WERI-Rb-1 (cell line): Measurements from ENCODE around the gene CDC42BPA.
"Not testable (repeated sequence)": the region's sequence is repeated elsewhere in the genome, so short reads cannot be mapped to it uniquely, and the experiment has no call there.

Experiments used
- DNase-seq: peaks from one replicate; pipeline ENCODE4 v3.0.0-alpha.2; 2020
- H3K27ac ChIP-seq: fragments of 250-450 bp; sonication (Bioruptor Pico); 2 replicates; pipeline ENCODE4 v1.5.1; 2020; ENCODE audit warnings: mild to moderate bottlenecking, moderate library complexity
- H3K27me3 ChIP-seq: fragments of 250-450 bp; sonication (Bioruptor Pico); 2 replicates; pipeline ENCODE4 v1.5.1; 2021; ENCODE audit warnings: mild to moderate bottlenecking, low read depth, moderate library complexity; ENCODE audit not compliant: insufficient read depth, severe bottlenecking
- H3K36me3 ChIP-seq: fragments of 250-450 bp; sonication (Bioruptor Pico); 2 replicates; pipeline ENCODE4 v1.5.1; 2020; ENCODE audit warnings: mild to moderate bottlenecking, moderate library complexity
- H3K4me3 ChIP-seq: 2 replicates; pipeline ENCODE4 v1.5.1; 2011; ENCODE audit warnings: low read depth, mild to moderate bottlenecking, control low read depth, low read length
- H3K9me3 ChIP-seq: fragments of 250-450 bp; sonication (Bioruptor Pico); 2 replicates; pipeline ENCODE4 v1.5.1; 2021; ENCODE audit warnings: mild to moderate bottlenecking, moderate library complexity; ENCODE audit not compliant: severe bottlenecking
- TF ChIP-seq, protein P1 (sequence below): IDR thresholded peaks from 2 replicates; pipeline ENCODE4 v1.5.1; 2011; ENCODE audit warnings: low read depth, mild to moderate bottlenecking, control low read depth, inconsistent platforms, low read length

CDC42BPA gene

DNA sequence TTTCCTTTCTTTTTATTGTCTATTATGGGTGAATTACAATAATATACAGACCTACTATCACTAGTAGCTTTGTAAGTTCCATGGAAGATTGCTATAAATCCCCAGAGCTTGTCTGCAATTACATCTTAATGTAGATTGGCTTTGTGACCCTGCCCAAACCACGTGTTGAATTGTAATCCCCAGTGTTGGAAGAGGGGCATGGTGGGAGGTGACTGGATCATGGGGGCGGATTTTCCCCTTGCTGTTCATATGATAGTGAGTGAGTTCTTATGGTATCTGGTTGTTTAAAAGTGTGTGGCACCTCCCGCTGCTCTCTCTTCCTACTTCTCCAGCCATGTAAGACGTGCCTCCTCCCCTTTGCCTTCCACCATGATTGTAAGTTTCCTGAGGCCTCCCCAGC lies 34.9 kb upstream of the CDC42BPA start:
- H3K27ac ChIP-seq: no peak overlapping the region
- no peak overlapping the region for H3K4me3 ChIP-seq
- TF ChIP-seq, protein P1, sequence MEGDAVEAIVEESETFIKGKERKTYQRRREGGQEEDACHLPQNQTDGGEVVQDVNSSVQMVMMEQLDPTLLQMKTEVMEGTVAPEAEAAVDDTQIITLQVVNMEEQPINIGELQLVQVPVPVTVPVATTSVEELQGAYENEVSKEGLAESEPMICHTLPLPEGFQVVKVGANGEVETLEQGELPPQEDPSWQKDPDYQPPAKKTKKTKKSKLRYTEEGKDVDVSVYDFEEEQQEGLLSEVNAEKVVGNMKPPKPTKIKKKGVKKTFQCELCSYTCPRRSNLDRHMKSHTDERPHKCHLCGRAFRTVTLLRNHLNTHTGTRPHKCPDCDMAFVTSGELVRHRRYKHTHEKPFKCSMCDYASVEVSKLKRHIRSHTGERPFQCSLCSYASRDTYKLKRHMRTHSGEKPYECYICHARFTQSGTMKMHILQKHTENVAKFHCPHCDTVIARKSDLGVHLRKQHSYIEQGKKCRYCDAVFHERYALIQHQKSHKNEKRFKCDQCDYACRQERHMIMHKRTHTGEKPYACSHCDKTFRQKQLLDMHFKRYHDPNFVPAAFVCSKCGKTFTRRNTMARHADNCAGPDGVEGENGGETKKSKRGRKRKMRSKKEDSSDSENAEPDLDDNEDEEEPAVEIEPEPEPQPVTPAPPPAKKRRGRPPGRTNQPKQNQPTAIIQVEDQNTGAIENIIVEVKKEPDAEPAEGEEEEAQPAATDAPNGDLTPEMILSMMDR: no peak
- no peak for DNase-seq
- no peaks in the 10 kb centered on the region for H3K9me3 ChIP-seq
- no peaks in the 10 kb centered on the region for H3K36me3 ChIP-seq
- H3K27me3 ChIP-seq: no peaks in the 10 kb centered on the region

DNA sequence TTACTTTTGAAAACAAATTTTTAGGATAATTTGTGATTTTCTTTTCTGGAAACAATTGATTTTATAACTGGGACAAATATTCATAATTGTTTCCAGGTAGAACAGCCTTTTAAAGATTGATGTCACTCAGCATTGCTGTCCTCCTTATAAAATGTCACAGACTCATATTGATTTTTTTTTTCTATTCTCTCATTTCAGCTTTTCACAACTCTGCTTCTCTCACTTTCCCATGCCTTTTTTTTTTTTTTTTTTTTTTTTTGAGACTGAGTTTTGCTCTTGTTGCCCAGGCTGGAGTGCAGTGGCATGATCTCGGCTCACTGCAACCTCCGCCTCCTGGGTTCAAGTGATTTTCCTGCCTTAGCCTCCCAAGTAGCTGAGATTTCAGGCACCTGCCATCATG lies 33.9 kb upstream of the CDC42BPA start:
- H3K27me3 ChIP-seq, H3K27ac ChIP-seq, H3K4me3 ChIP-seq, DNase-seq, H3K36me3 ChIP-seq, H3K9me3 ChIP-seq: not testable (repeated sequence)

DNA sequence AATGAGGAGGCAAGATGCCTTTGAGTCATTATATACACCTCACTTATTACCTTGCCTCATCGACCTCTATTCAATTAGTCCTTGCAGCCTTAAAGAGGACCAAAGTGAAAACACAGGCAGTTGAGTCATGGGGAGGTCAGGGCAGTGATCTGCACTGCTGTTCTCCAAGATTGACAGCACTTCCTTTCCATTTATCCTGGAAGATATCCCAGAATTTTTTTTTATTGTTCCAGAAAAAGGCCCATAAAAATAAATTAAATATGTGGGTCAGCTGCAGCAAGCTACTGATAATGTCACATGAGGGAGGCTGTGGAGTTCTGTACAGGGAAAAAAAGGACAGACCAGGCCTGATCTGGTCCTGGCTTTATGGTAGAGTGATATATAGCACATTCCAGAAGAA lies 33.2 kb upstream of the CDC42BPA start:
- no peak overlapping the region for H3K27ac ChIP-seq
- TF ChIP-seq, protein P1: no peak
- DNase-seq: no peak

DNA sequence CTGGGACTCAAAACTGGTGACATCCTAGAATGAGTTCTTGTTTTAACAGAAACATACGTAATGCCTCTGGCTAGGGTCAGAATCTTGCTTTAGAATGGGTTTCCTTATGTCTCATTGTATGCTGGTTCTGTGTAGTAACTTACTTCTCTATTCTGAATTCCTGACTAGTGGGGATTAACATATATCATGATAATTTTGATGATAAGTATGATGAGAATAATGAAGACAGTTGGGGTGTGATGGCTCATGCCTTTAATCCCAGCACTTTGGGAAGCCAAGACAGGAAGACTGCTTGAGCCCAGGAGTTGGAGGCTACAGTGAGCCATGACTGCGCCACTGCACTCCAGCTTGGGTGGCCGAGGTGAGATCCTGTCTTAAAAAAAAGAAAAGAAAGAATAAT lies 31.7 kb upstream of the CDC42BPA start:
- no peaks in the 10 kb centered on the region for H3K9me3 ChIP-seq
- H3K27ac ChIP-seq: no peak overlapping the region
- H3K4me3 ChIP-seq: no peak overlapping the region
- H3K27me3 ChIP-seq: no peaks in the 10 kb centered on the region
- DNase-seq: no peak
- H3K36me3 ChIP-seq: no peaks in the 10 kb centered on the region
- TF ChIP-seq, protein P1: no peak

More for the DNA sequence above, 33.2 kb upstream of the CDC42BPA start:
- Histone ChIP-seq H3K27me3 (no peaks in the 10 kb centered on the region), H3K4me3 (no peak overlapping the region), H3K9me3 (no peaks in the 10 kb centered on the region), H3K36me3 (no peaks in the 10 kb centered on the region)

DNA sequence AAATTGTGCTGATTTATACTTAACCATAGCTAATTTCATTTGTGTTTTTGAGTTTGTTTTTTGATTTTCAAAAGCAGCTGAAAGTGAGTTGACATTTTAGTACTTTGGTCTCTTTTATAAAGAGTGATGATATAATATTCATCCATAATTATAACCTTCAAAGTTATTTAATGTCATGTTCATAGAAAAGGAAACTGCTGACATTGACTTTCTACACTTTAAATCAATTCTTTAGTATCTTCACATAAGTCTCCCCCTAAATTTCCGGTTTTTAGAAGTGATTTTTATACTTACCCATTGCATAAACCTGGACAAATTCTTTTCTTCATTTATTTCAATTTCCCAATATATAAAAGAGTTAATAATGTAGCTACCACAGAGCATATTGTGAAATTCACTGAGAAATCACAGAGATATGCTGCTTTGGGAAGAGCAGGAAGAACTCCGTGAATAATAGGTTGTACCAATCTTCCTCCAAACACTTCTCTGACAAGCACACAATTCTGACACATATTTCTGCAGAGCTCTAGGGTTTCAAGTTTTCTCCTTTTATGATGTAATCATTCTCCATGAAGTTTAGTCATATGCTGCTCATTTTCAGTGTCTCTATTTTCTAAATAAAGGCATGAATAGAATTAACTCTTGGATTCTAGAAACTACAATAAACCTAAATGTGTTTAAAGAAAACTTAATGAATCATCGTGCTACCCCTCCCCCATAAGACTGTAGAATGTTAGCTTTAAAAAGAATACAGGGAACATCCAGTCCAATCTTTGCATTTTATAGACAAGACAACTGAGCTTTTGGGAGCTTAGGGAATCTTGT lies 25.6 kb upstream of the CDC42BPA start:
- H3K4me3 ChIP-seq: no peak overlapping the region
- no peak for DNase-seq
- no peaks in the 10 kb centered on the region for H3K36me3 ChIP-seq
- TF ChIP-seq, protein P1: no peak
- no peaks in the 10 kb centered on the region for H3K27me3 ChIP-seq
- H3K9me3 ChIP-seq: no peaks in the 10 kb centered on the region
- H3K27ac ChIP-seq: no peak overlapping the region

DNA sequence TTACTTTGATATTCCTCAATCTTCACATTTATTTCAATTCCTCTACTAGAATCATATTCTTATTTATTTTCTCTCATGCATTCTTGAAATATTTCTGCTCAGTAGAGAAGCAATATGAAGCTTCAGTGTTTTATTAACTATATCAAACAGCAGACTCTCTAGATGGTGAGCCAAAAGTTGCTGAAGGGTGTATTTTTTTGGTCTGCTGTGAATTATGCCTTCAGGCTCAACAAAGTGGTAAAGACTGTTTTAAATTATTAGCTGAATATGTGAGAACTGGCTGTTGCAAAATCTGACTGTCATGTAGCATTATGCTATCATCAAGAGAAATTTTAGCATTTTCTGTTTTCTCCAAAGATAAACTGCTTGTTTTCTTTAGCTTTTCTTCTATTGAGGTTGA lies 24.9 kb upstream of the CDC42BPA start:
- Histone ChIP-seq H3K27me3 (no peaks in the 10 kb centered on the region), H3K4me3 (no peak overlapping the region), H3K27ac (no peak overlapping the region), H3K36me3 (no peaks in the 10 kb centered on the region), H3K9me3 (no peaks in the 10 kb centered on the region)
- no peak for DNase-seq
- TF ChIP-seq, protein P1: no peak
